ENCODE measurements around the gene SEPHS1.

Gene SEPHS1

GRCh38 chr10:13319166-13319565 lies 28.9 kb downstream of the SEPHS1 start:
- Histone ChIP-seq H3K23ac (ENCODE audit: low read length) (no peak overlapping the region), H3K79me1 (ENCODE audit: low read length) (no peaks in the 10 kb centered on the region), H4K5ac (ENCODE audit: low read length) (no peak overlapping the region), H2BK5ac (ENCODE audit: low read length) (no peak overlapping the region), H3K9ac (ENCODE audit: low read length) (no peak overlapping the region), H3K36me3 (ENCODE audit: control insufficient read depth, insufficient read depth, low read length) (peaks cover 5% of the 10 kb centered on the region), H3K27me3 (ENCODE audit: insufficient read depth, low read length, poor library complexity) (no peaks in the 10 kb centered on the region), H3K56ac (ENCODE audit: low read length) (no peak overlapping the region), H3K4me2 (ENCODE audit: low read length) (no peak overlapping the region), H4K8ac (ENCODE audit: low read depth, low read length) (no peak overlapping the region), H2BK120ac (ENCODE audit: low read depth, low read length) (no peak overlapping the region), H3K4ac (ENCODE audit: low read depth, low read length) (no peak overlapping the region), H3K4me1 (ENCODE audit: control insufficient read depth, low read depth, low read length) (no peaks in the 10 kb centered on the region), H3K18ac (ENCODE audit: low read length) (no peak overlapping the region), H3K4me3 (ENCODE audit: low read length) (no peak overlapping the region), H2AK5ac (ENCODE audit: low read length) (no peak overlapping the region), H3K27ac (ENCODE audit: low read depth, low read length) (no peak overlapping the region), H3K79me2 (ENCODE audit: control insufficient read depth, insufficient read depth, low read length) (no peaks in the 10 kb centered on the region), H2BK15ac (replicated peaks; ENCODE audit: low read depth) (no peak overlapping the region)
- WGBS (ENCODE audit: extremely low coverage, insufficient coverage, low lambda C conversion rate), result no CpG with 5 or more reads among the region's 7 CpGs
- DNase-seq, result no peak

- Histone ChIP-seq H3K4me2 (ENCODE audit: low read length) (no peak overlapping the region), H3K36me3 (ENCODE audit: control insufficient read depth, insufficient read depth, low read length) (peaks cover 2% of the 10 kb centered on the region), H4K8ac (ENCODE audit: low read depth, low read length) (no peak overlapping the region), H3K79me1 (ENCODE audit: low read length) (no peaks in the 10 kb centered on the region), H2BK15ac (replicated peaks; ENCODE audit: low read depth) (no peak overlapping the region), H3K79me2 (ENCODE audit: control insufficient read depth, insufficient read depth, low read length) (no peaks in the 10 kb centered on the region), H3K4me3 (ENCODE audit: low read length) (no peak overlapping the region), H3K4me1 (ENCODE audit: control insufficient read depth, low read depth, low read length) (no peaks in the 10 kb centered on the region), H3K4ac (ENCODE audit: low read depth, low read length) (no peak overlapping the region), H3K18ac (ENCODE audit: low read length) (no peak overlapping the region), H2AK5ac (ENCODE audit: low read length) (no peak overlapping the region), H2BK120ac (ENCODE audit: low read depth, low read length) (no peak overlapping the region), H3K56ac (ENCODE audit: low read length) (no peak overlapping the region), H3K27me3 (ENCODE audit: insufficient read depth, low read length, poor library complexity) (no peaks in the 10 kb centered on the region), H3K9ac (ENCODE audit: low read length) (no peak overlapping the region), H4K5ac (ENCODE audit: low read length) (no peak overlapping the region), H3K23ac (ENCODE audit: low read length) (no peak overlapping the region), H3K27ac (ENCODE audit: low read depth, low read length) (no peak overlapping the region), H2BK5ac (ENCODE audit: low read length) (no peak overlapping the region)
- DNase-seq, result no peak
- WGBS (ENCODE audit: extremely low coverage, insufficient coverage, low lambda C conversion rate), result no CpG with 5 or more reads among the region's 6 CpGs
Observed at GRCh38 chr10:13317474-13317873, 30.6 kb downstream of the SEPHS1 start.

GRCh38 chr10:13316635-13317311 lies 31.3 kb downstream of the SEPHS1 start:
- H4K5ac ChIP-seq (ENCODE audit: low read length), result no peak overlapping the region
- H3K79me2 ChIP-seq (ENCODE audit: control insufficient read depth, insufficient read depth, low read length), result no peaks in the 10 kb centered on the region
- no peaks in the 10 kb centered on the region for H3K4me1 ChIP-seq (ENCODE audit: control insufficient read depth, low read depth, low read length)
- no peak for DNase-seq
- no peak overlapping the region for H3K4me3 ChIP-seq (ENCODE audit: low read length)
- 100% methylated on average over 1 of the region's 7 CpGs for WGBS (ENCODE audit: extremely low coverage, insufficient coverage, low lambda C conversion rate)
- H3K56ac ChIP-seq (ENCODE audit: low read length), result no peak overlapping the region
- H2BK120ac ChIP-seq (ENCODE audit: low read depth, low read length), result no peak overlapping the region
- no peak overlapping the region for H2BK5ac ChIP-seq (ENCODE audit: low read length)
- H3K23ac ChIP-seq (ENCODE audit: low read length), result no peak overlapping the region
- no peaks in the 10 kb centered on the region for H3K27me3 ChIP-seq (ENCODE audit: insufficient read depth, low read length, poor library complexity)
- H4K8ac ChIP-seq (ENCODE audit: low read depth, low read length), result no peak overlapping the region
- H2BK15ac ChIP-seq (replicated peaks; ENCODE audit: low read depth), result no peak overlapping the region
- H3K27ac ChIP-seq (ENCODE audit: low read depth, low read length), result no peak overlapping the region
- peaks cover 2% of the 10 kb centered on the region for H3K36me3 ChIP-seq (ENCODE audit: control insufficient read depth, insufficient read depth, low read length)
- no peaks in the 10 kb centered on the region for H3K79me1 ChIP-seq (ENCODE audit: low read length)
- no peak overlapping the region for H3K9ac ChIP-seq (ENCODE audit: low read length)
- H2AK5ac ChIP-seq (ENCODE audit: low read length), result no peak overlapping the region
- H3K4ac ChIP-seq (ENCODE audit: low read depth, low read length), result no peak overlapping the region
- H3K4me2 ChIP-seq (ENCODE audit: low read length), result no peak overlapping the region
- H3K18ac ChIP-seq (ENCODE audit: low read length), result no peak overlapping the region

- Histone ChIP-seq H3K36me3 (ENCODE audit: control insufficient read depth, insufficient read depth, low read length) (no peaks in the 10 kb centered on the region), H3K4ac (ENCODE audit: low read depth, low read length) (no peak overlapping the region), H3K79me1 (ENCODE audit: low read length) (no peaks in the 10 kb centered on the region), H3K56ac (ENCODE audit: low read length) (no peak overlapping the region), H3K27me3 (ENCODE audit: insufficient read depth, low read length, poor library complexity) (no peaks in the 10 kb centered on the region), H3K4me1 (ENCODE audit: control insufficient read depth, low read depth, low read length) (no peaks in the 10 kb centered on the region), H3K27ac (ENCODE audit: low read depth, low read length) (no peak overlapping the region), H3K79me2 (ENCODE audit: control insufficient read depth, insufficient read depth, low read length) (no peaks in the 10 kb centered on the region), H3K9ac (ENCODE audit: low read length) (no peak overlapping the region), H4K5ac (ENCODE audit: low read length) (no peak overlapping the region), H2AK5ac (ENCODE audit: low read length) (no peak overlapping the region), H4K8ac (ENCODE audit: low read depth, low read length) (no peak overlapping the region), H2BK5ac (ENCODE audit: low read length) (no peak overlapping the region), H3K4me3 (ENCODE audit: low read length) (no peak overlapping the region), H3K18ac (ENCODE audit: low read length) (no peak overlapping the region), H2BK15ac (replicated peaks; ENCODE audit: low read depth) (no peak overlapping the region), H3K4me2 (ENCODE audit: low read length) (no peak overlapping the region), H3K23ac (ENCODE audit: low read length) (no peak overlapping the region), H2BK120ac (ENCODE audit: low read depth, low read length) (no peak overlapping the region)
- DNase-seq, result no peak
Observed at GRCh38 chr10:13315361-13315760, 32.7 kb downstream of the SEPHS1 start.

- H4K8ac ChIP-seq (ENCODE audit: low read depth, low read length), result no peak overlapping the region
- no peaks in the 10 kb centered on the region for H3K79me1 ChIP-seq (ENCODE audit: low read length)
- H3K23ac ChIP-seq (ENCODE audit: low read length), result no peak overlapping the region
- no peaks in the 10 kb centered on the region for H3K27me3 ChIP-seq (ENCODE audit: insufficient read depth, low read length, poor library complexity)
- H4K5ac ChIP-seq (ENCODE audit: low read length), result no peak overlapping the region
- no peaks in the 10 kb centered on the region for H3K4me1 ChIP-seq (ENCODE audit: control insufficient read depth, low read depth, low read length)
- H3K36me3 ChIP-seq (ENCODE audit: control insufficient read depth, insufficient read depth, low read length), result no peaks in the 10 kb centered on the region
- H3K27ac ChIP-seq (ENCODE audit: low read depth, low read length), result no peak overlapping the region
- H3K9ac ChIP-seq (ENCODE audit: low read length), result no peak overlapping the region
- H3K18ac ChIP-seq (ENCODE audit: low read length), result no peak overlapping the region
- no peak overlapping the region for H3K4me2 ChIP-seq (ENCODE audit: low read length)
- no peak overlapping the region for H2BK15ac ChIP-seq (replicated peaks; ENCODE audit: low read depth)
- no peak overlapping the region for H2AK5ac ChIP-seq (ENCODE audit: low read length)
- no peak overlapping the region for H2BK120ac ChIP-seq (ENCODE audit: low read depth, low read length)
- no peak overlapping the region for H2BK5ac ChIP-seq (ENCODE audit: low read length)
- no CpG with 5 or more reads among the region's 5 CpGs for WGBS (ENCODE audit: extremely low coverage, insufficient coverage, low lambda C conversion rate)
- no peaks in the 10 kb centered on the region for H3K79me2 ChIP-seq (ENCODE audit: control insufficient read depth, insufficient read depth, low read length)
- H3K4me3 ChIP-seq (ENCODE audit: low read length), result no peak overlapping the region
- H3K56ac ChIP-seq (ENCODE audit: low read length), result no peak overlapping the region
- no peak overlapping the region for H3K4ac ChIP-seq (ENCODE audit: low read depth, low read length)
- DNase-seq, result no peak
Observed at GRCh38 chr10:13311177-13311575, 36.9 kb downstream of the SEPHS1 start.

- H3K27ac ChIP-seq (ENCODE audit: low read depth, low read length), result no peak overlapping the region
- WGBS (ENCODE audit: extremely low coverage, insufficient coverage, low lambda C conversion rate), result no CpG with 5 or more reads among the region's 7 CpGs
- H3K36me3 ChIP-seq (ENCODE audit: control insufficient read depth, insufficient read depth, low read length), result no peaks in the 10 kb centered on the region
- H2BK5ac ChIP-seq (ENCODE audit: low read length), result no peak overlapping the region
- no peak overlapping the region for H3K4ac ChIP-seq (ENCODE audit: low read depth, low read length)
- no peaks in the 10 kb centered on the region for H3K79me1 ChIP-seq (ENCODE audit: low read length)
- H3K23ac ChIP-seq (ENCODE audit: low read length), result no peak overlapping the region
- DNase-seq, result no peak
- H2AK5ac ChIP-seq (ENCODE audit: low read length), result no peak overlapping the region
- no peak overlapping the region for H2BK120ac ChIP-seq (ENCODE audit: low read depth, low read length)
- no peak overlapping the region for H3K4me3 ChIP-seq (ENCODE audit: low read length)
- no peak overlapping the region for H4K8ac ChIP-seq (ENCODE audit: low read depth, low read length)
- H4K5ac ChIP-seq (ENCODE audit: low read length), result no peak overlapping the region
- no peak overlapping the region for H3K9ac ChIP-seq (ENCODE audit: low read length)
- H3K79me2 ChIP-seq (ENCODE audit: control insufficient read depth, insufficient read depth, low read length), result no peaks in the 10 kb centered on the region
- H3K18ac ChIP-seq (ENCODE audit: low read length), result no peak overlapping the region
- H2BK15ac ChIP-seq (replicated peaks; ENCODE audit: low read depth), result no peak overlapping the region
- H3K27me3 ChIP-seq (ENCODE audit: insufficient read depth, low read length, poor library complexity), result no peaks in the 10 kb centered on the region
- no peaks in the 10 kb centered on the region for H3K4me1 ChIP-seq (ENCODE audit: control insufficient read depth, low read depth, low read length)
- no peak overlapping the region for H3K4me2 ChIP-seq (ENCODE audit: low read length)
- H3K56ac ChIP-seq (ENCODE audit: low read length), result no peak overlapping the region
Observed at GRCh38 chr10:13310518-13311176, 37.4 kb downstream of the SEPHS1 start.
